Activated naive CD4-positive, alpha-beta T cell treated with anti-CD3 and anti-CD28 coated beads, Interleukin-2, amount 50 U/mL, for 24 hours (primary cell): ENCODE data around the gene PGGT1B.

Source experiments
- H3K27ac Mint-ChIP-seq: one replicate; pipeline ENCODE4 v1.8.0; 2021; ENCODE audit warnings: mild to moderate bottlenecking, mixed read lengths
- H3K27me3 Mint-ChIP-seq: one replicate; pipeline ENCODE4 v1.8.0; 2021; ENCODE audit warnings: mixed read lengths
- H3K36me3 Mint-ChIP-seq: one replicate; pipeline ENCODE4 v1.8.0; 2021; ENCODE audit warnings: mixed read lengths
- H3K4me1 Mint-ChIP-seq: one replicate; pipeline ENCODE4 v1.8.0; 2021; ENCODE audit warnings: mixed read lengths
- H3K4me3 Mint-ChIP-seq: one replicate; pipeline ENCODE4 v1.8.0; 2021; ENCODE audit warnings: mild to moderate bottlenecking, mixed read lengths
- H3K9me3 Mint-ChIP-seq: one replicate; pipeline ENCODE4 v1.8.0; 2021; ENCODE audit warnings: mixed read lengths

The PGGT1B gene

GRCh38 chr5:115179030-115179393, 83.7 kb downstream of the PGGT1B start:
- Mint-ChIP-seq H3K4me1 (peaks cover 10% of the 10 kb centered on the region), H3K27me3 (peaks cover 61% of the 10 kb centered on the region), H3K9me3 (no peaks in the 10 kb centered on the region), H3K27ac (no peak overlapping the region), H3K36me3 (no peaks in the 10 kb centered on the region), H3K4me3 (no peak overlapping the region)

- no peak overlapping the region for H3K27ac Mint-ChIP-seq
- peaks cover 13% of the 10 kb centered on the region for H3K4me1 Mint-ChIP-seq
- H3K27me3 Mint-ChIP-seq, result peaks cover 49% of the 10 kb centered on the region
- H3K36me3 Mint-ChIP-seq, result peaks cover 3% of the 10 kb centered on the region
- H3K4me3 Mint-ChIP-seq, result peak overlapping the region; percentile 75
- H3K9me3 Mint-ChIP-seq, result peaks cover 7% of the 10 kb centered on the region
Measured at GRCh38 chr5:115170929-115171510, 91.7 kb downstream of the PGGT1B start.

GRCh38 chr5:115170134-115170928, 92.3 kb downstream of the PGGT1B start:
- H3K9me3 Mint-ChIP-seq, result peaks cover 7% of the 10 kb centered on the region

GRCh38 chr5:115169487-115170133, 93.1 kb downstream of the PGGT1B start, which contains the start of gene TRIM36:
Gene TRIM36, minus strand, starts transcription at chr5:115169908. Its CDS starts 274 bp downstream, at chr5:115169634.
- peaks cover 3% of the 10 kb centered on the region for H3K36me3 Mint-ChIP-seq
- H3K9me3 Mint-ChIP-seq, result peaks cover 7% of the 10 kb centered on the region
- peaks cover 53% of the 10 kb centered on the region for H3K27me3 Mint-ChIP-seq
- H3K4me1 Mint-ChIP-seq, result peaks cover 13% of the 10 kb centered on the region
- H3K27ac Mint-ChIP-seq, result no peak within 1 kb of the TSS
- H3K4me3 Mint-ChIP-seq, result peak within 1 kb of the TSS; percentile 84

More at GRCh38 chr5:115170134-115170928, 92.3 kb downstream of the PGGT1B start:
- peaks cover 3% of the 10 kb centered on the region for H3K36me3 Mint-ChIP-seq
- no peak overlapping the region for H3K27ac Mint-ChIP-seq
- peaks cover 48% of the 10 kb centered on the region for H3K27me3 Mint-ChIP-seq
- H3K4me1 Mint-ChIP-seq, result peaks cover 13% of the 10 kb centered on the region
- H3K4me3 Mint-ChIP-seq, result peak overlapping the region; percentile 75

GRCh38 chr5:115168829-115169486, 93.7 kb downstream of the PGGT1B start:
- H3K27me3 Mint-ChIP-seq, result peaks cover 55% of the 10 kb centered on the region
- H3K4me3 Mint-ChIP-seq, result peak overlapping the region; percentile 84
- H3K9me3 Mint-ChIP-seq, result peaks cover 7% of the 10 kb centered on the region
- peak overlapping the region; percentile 36 for H3K27ac Mint-ChIP-seq
- H3K36me3 Mint-ChIP-seq, result peaks cover 3% of the 10 kb centered on the region
- H3K4me1 Mint-ChIP-seq, result peaks cover 13% of the 10 kb centered on the region

GRCh38 chr5:115166744-115167393, 95.8 kb downstream of the PGGT1B start:
- H3K27ac Mint-ChIP-seq, result no peak overlapping the region
- peaks cover 13% of the 10 kb centered on the region for H3K4me1 Mint-ChIP-seq
- H3K36me3 Mint-ChIP-seq, result peaks cover 3% of the 10 kb centered on the region
- H3K9me3 Mint-ChIP-seq, result peaks cover 7% of the 10 kb centered on the region
- H3K4me3 Mint-ChIP-seq, result no peak overlapping the region
- H3K27me3 Mint-ChIP-seq, result peaks cover 50% of the 10 kb centered on the region

GRCh38 chr5:115165790-115166189, 96.9 kb downstream of the PGGT1B start:
- Mint-ChIP-seq H3K4me1 (peaks cover 8% of the 10 kb centered on the region), H3K9me3 (peaks cover 7% of the 10 kb centered on the region), H3K36me3 (peaks cover 3% of the 10 kb centered on the region), H3K4me3 (no peak overlapping the region), H3K27ac (no peak overlapping the region), H3K27me3 (peaks cover 46% of the 10 kb centered on the region)

- H3K27ac Mint-ChIP-seq, result no peak overlapping the region
- H3K4me1 Mint-ChIP-seq, result no peaks in the 10 kb centered on the region
- H3K4me3 Mint-ChIP-seq, result no peak overlapping the region
- peaks cover 32% of the 10 kb centered on the region for H3K27me3 Mint-ChIP-seq
- no peaks in the 10 kb centered on the region for H3K36me3 Mint-ChIP-seq
- H3K9me3 Mint-ChIP-seq, result no peaks in the 10 kb centered on the region
Measured at GRCh38 chr5:115160975-115161475, 101.7 kb downstream of the PGGT1B start.
